Karpas-422 (cell line): ENCODE results near the gene FGFR3. TPM values are rescaled to one million over a fixed set of nuclear protein-coding genes. Genes with fewer than 3 reads are reported as not detected.

Experiments used
- DNase-seq: peaks from one replicate; pipeline ENCODE4 v3.0.0-alpha.2; 2015
- H2AFZ ChIP-seq: fragments of 200-600 bp; sonication (generic); 2 replicates; pipeline ENCODE4 v1.6.1; 2014; ENCODE audit warnings: antibody characterized with exemption, low read length, mixed read lengths
- H3K27ac ChIP-seq: fragments of 200-600 bp; sonication (generic); 2 replicates; pipeline ENCODE4 v1.5.1; 2014; ENCODE audit warnings: mild to moderate bottlenecking, low read length, moderate library complexity
- H3K27me3 ChIP-seq: fragments of 200-600 bp; sonication (generic); 2 replicates; pipeline ENCODE4 v1.6.1; 2014; ENCODE audit warnings: low read length, mixed read lengths
- H3K36me3 ChIP-seq: fragments of 200-600 bp; sonication (generic); 2 replicates; pipeline ENCODE4 v1.6.1; 2014; ENCODE audit warnings: low read length, mixed read lengths; ENCODE audit not compliant: insufficient read depth
- H3K4me1 ChIP-seq: fragments of 200-600 bp; sonication (generic); 2 replicates; pipeline ENCODE4 v1.6.1; 2014; ENCODE audit warnings: mild to moderate bottlenecking, low read length, mixed read lengths
- H3K4me2 ChIP-seq: fragments of 200-600 bp; sonication (generic); 2 replicates; pipeline ENCODE4 v1.6.1; 2014; ENCODE audit warnings: low read length, low read depth, mild to moderate bottlenecking; ENCODE audit not compliant: poor library complexity, severe bottlenecking
- H3K4me3 ChIP-seq: fragments of 200-600 bp; sonication (generic); 2 replicates; pipeline ENCODE4 v1.5.1; 2014; ENCODE audit warnings: mild to moderate bottlenecking, antibody characterized with exemption, low read length, mixed read lengths
- H3K79me2 ChIP-seq: fragments of 200-600 bp; sonication (generic); 2 replicates; pipeline ENCODE4 v1.6.1; 2014; ENCODE audit warnings: mild to moderate bottlenecking, low read length, mixed read lengths
- H3K9ac ChIP-seq: fragments of 200-600 bp; sonication (generic); 2 replicates; pipeline ENCODE4 v1.6.0; 2014; ENCODE audit warnings: low read length
- H3K9me2 ChIP-seq: fragments of 200-600 bp; sonication (generic), shearing (Covaris generic); replicated peaks from 2 replicates; pipeline ENCODE4 v1.6.0; 2014; ENCODE audit warnings: mild to moderate bottlenecking, low read length, moderate library complexity; ENCODE audit not compliant: insufficient read depth
- H3K9me3 ChIP-seq: fragments of 300-700, 200-600 bp; sonication (generic); 2 replicates; pipeline ENCODE4 v1.6.1; 2014; ENCODE audit warnings: low read length, mixed read lengths
- H4K20me1 ChIP-seq: fragments of 200-600 bp; sonication (generic); 2 replicates; pipeline ENCODE4 v1.6.1; 2014; ENCODE audit warnings: mild to moderate bottlenecking, antibody characterized with exemption, low read length, low read depth; ENCODE audit not compliant: insufficient read depth
- total RNA-seq: library from RNA; depleted of rRNA; stranded (reverse); fragments of >200 nt; shearing (Covaris generic); gene quantifications from 2 replicates; pipeline ENCODE4 v1.2.3, GENCODE V29; 2014; ENCODE audit warnings: low replicate concordance; rRNA removed

Gene FGFR3
- total RNA-seq, 1 experiment from 2014 or later = not detected

- Histone ChIP-seq H3K4me2 (peak overlapping the region; percentile 90), H3K9me3 (no peaks in the 10 kb centered on the region), H3K27me3 (no peaks in the 10 kb centered on the region), H4K20me1 (peaks cover 31% of the 10 kb centered on the region), H3K9ac (peak overlapping the region; percentile 91), H3K27ac (peak overlapping the region; percentile 50; the same call in 1 of the 2 replicates), H3K4me3 (peak overlapping the region; percentile 91), H3K4me1 (peaks cover 49% of the 10 kb centered on the region), H3K36me3 (peaks cover 8% of the 10 kb centered on the region; the same call in 1 of the 2 replicates), H3K9me2 (no peaks in the 10 kb centered on the region), H2AFZ (no peak overlapping the region), H3K79me2 (peaks cover 70% of the 10 kb centered on the region)
- no peak for DNase-seq
These were observed 61.7 kb downstream of the FGFR3 start for GRCh38 chr4:1854752-1855151.

GRCh38 chr4:1855333-1856070, 62.4 kb downstream of the FGFR3 start:
- Histone ChIP-seq H3K9me3 (no peaks in the 10 kb centered on the region), H3K27ac (peak overlapping the region; percentile 50; the same call in 1 of the 2 replicates), H3K4me2 (peak overlapping the region; percentile 90), H3K36me3 (peaks cover 8% of the 10 kb centered on the region; the same call in 1 of the 2 replicates), H3K4me1 (peaks cover 46% of the 10 kb centered on the region), H3K4me3 (peak overlapping the region; percentile 91), H3K9me2 (no peaks in the 10 kb centered on the region), H4K20me1 (peaks cover 31% of the 10 kb centered on the region), H2AFZ (peak overlapping the region; percentile 7; the same call in 1 of the 2 replicates), H3K27me3 (no peaks in the 10 kb centered on the region), H3K9ac (peak overlapping the region; percentile 91), H3K79me2 (peaks cover 63% of the 10 kb centered on the region)
- DNase-seq = peak; percentile 60

- no peaks in the 10 kb centered on the region for H3K9me2 ChIP-seq
- H3K4me1 ChIP-seq = peaks cover 40% of the 10 kb centered on the region
- peak; percentile 95 for DNase-seq
- no peaks in the 10 kb centered on the region for H3K9me3 ChIP-seq
- H3K79me2 ChIP-seq = peaks cover 55% of the 10 kb centered on the region
- peak within 1 kb of the TSS; percentile 91 for H3K4me3 ChIP-seq
- H3K36me3 ChIP-seq = peaks cover 8% of the 10 kb centered on the region; the same call in 1 of the 2 replicates
- H4K20me1 ChIP-seq = peaks cover 31% of the 10 kb centered on the region
- peak within 1 kb of the TSS; percentile 50; the same call in 1 of the 2 replicates for H3K27ac ChIP-seq
- H2AFZ ChIP-seq = peak within 1 kb of the TSS; percentile 89
- H3K9ac ChIP-seq = peak within 1 kb of the TSS; percentile 91
- H3K4me2 ChIP-seq = peak within 1 kb of the TSS; percentile 90
- no peaks in the 10 kb centered on the region for H3K27me3 ChIP-seq
These were observed 63.2 kb downstream of the FGFR3 start, which contains the start of gene LETM1 for GRCh38 chr4:1856071-1856942. Gene LETM1 (minus strand): TSS chr4:1856156. CDS start chr4:1855950, 206 bp downstream.

GRCh38 chr4:1856943-1857699, 64.0 kb downstream of the FGFR3 start:
- Histone ChIP-seq H3K4me3 (peak overlapping the region; percentile 91), H3K27ac (no peak overlapping the region), H3K9me2 (no peaks in the 10 kb centered on the region), H3K4me2 (peak overlapping the region; percentile 90), H3K36me3 (peaks cover 8% of the 10 kb centered on the region; the same call in 1 of the 2 replicates), H3K4me1 (peaks cover 38% of the 10 kb centered on the region), H3K9ac (peak overlapping the region; percentile 91), H4K20me1 (peaks cover 31% of the 10 kb centered on the region), H2AFZ (peak overlapping the region; percentile 89; the same call in 1 of the 2 replicates), H3K79me2 (peaks cover 47% of the 10 kb centered on the region), H3K9me3 (no peaks in the 10 kb centered on the region), H3K27me3 (no peaks in the 10 kb centered on the region)
- no peak for DNase-seq

- Histone ChIP-seq H3K9ac (no peak overlapping the region), H3K36me3 (peaks cover 8% of the 10 kb centered on the region; the same call in 1 of the 2 replicates), H2AFZ (no peak overlapping the region), H3K27ac (no peak overlapping the region), H3K79me2 (peaks cover 38% of the 10 kb centered on the region), H4K20me1 (peaks cover 25% of the 10 kb centered on the region), H3K4me2 (peak overlapping the region; percentile 90), H3K4me3 (no peak overlapping the region), H3K9me3 (no peaks in the 10 kb centered on the region), H3K4me1 (peaks cover 42% of the 10 kb centered on the region), H3K9me2 (no peaks in the 10 kb centered on the region), H3K27me3 (no peaks in the 10 kb centered on the region)
- no peak for DNase-seq
These were observed 64.8 kb downstream of the FGFR3 start for GRCh38 chr4:1857931-1858330.

Other genes with a start within 250 kb of the FGFR3 start
- 1.5 and 3.6 TPM in 2 replicates for gene FAM53A, start 109.0 kb upstream of the FGFR3 start, total RNA-seq
- gene SLBP, start 81.0 kb upstream of the FGFR3 start, total RNA-seq = 82.1 and 92.4 TPM in 2 replicates
- gene TMEM129, start 72.0 kb upstream of the FGFR3 start, total RNA-seq = 21.8 and 39.4 TPM in 2 replicates
- gene TACC3, start 71.8 kb upstream of the FGFR3 start, total RNA-seq = 22.0 and 37.6 TPM in 2 replicates
- gene LETM1, start 62.9 kb downstream of the FGFR3 start, total RNA-seq = 25.2 and 75.1 TPM in 2 replicates
- 54.9 and 64.9 TPM in 2 replicates for gene NSD2, start 78.1 kb downstream of the FGFR3 start, total RNA-seq
- 22.6 and 44.6 TPM in 2 replicates for gene NELFA, start 215.7 kb downstream of the FGFR3 start, total RNA-seq